Activated naive CD4-positive, alpha-beta T cell treated with anti-CD3 and anti-CD28 coated beads, Interleukin-2, amount 50 U/mL, for 24 hours (primary cell): ENCODE data around the gene FICD.
A peak's percentile ranks its signal among the peaks of the same experiment; 100 is the strongest.
"Not testable (repeated sequence)": the region's sequence is repeated elsewhere in the genome, so short reads cannot be mapped to it uniquely, and the experiment has no call there.

Source experiments
- H3K27ac Mint-ChIP-seq: one replicate; pipeline ENCODE4 v1.8.0; 2021; ENCODE audit warnings: mild to moderate bottlenecking, mixed read lengths
- H3K27me3 Mint-ChIP-seq: one replicate; pipeline ENCODE4 v1.8.0; 2021; ENCODE audit warnings: mixed read lengths
- H3K36me3 Mint-ChIP-seq: one replicate; pipeline ENCODE4 v1.8.0; 2021; ENCODE audit warnings: mixed read lengths
- H3K4me1 Mint-ChIP-seq: one replicate; pipeline ENCODE4 v1.8.0; 2021; ENCODE audit warnings: mixed read lengths
- H3K4me3 Mint-ChIP-seq: one replicate; pipeline ENCODE4 v1.8.0; 2021; ENCODE audit warnings: mild to moderate bottlenecking, mixed read lengths
- H3K9me3 Mint-ChIP-seq: one replicate; pipeline ENCODE4 v1.8.0; 2021; ENCODE audit warnings: mixed read lengths

Gene FICD

GRCh38 chr12:108547686-108548085 lies 32.6 kb downstream of the FICD start:
- peaks cover 34% of the 10 kb centered on the region for H3K4me1 Mint-ChIP-seq
- H3K27ac Mint-ChIP-seq, result no peak overlapping the region
- peaks cover 13% of the 10 kb centered on the region for H3K36me3 Mint-ChIP-seq
- no peaks in the 10 kb centered on the region for H3K9me3 Mint-ChIP-seq
- H3K4me3 Mint-ChIP-seq, result no peak overlapping the region
- no peaks in the 10 kb centered on the region for H3K27me3 Mint-ChIP-seq

- H3K27ac Mint-ChIP-seq, result peak overlapping the region; percentile 12
These were observed 34.0 kb downstream of the FICD start for GRCh38 chr12:108548954-108549521.

GRCh38 chr12:108551535-108551934 lies 36.5 kb downstream of the FICD start:
- Mint-ChIP-seq H3K9me3 (no peaks in the 10 kb centered on the region), H3K4me3 (peak overlapping the region; percentile 79), H3K4me1 (peaks cover 66% of the 10 kb centered on the region), H3K36me3 (peaks cover 9% of the 10 kb centered on the region), H3K27me3 (no peaks in the 10 kb centered on the region), H3K27ac (peak overlapping the region; percentile 77)

More at GRCh38 chr12:108548954-108549521, 34.0 kb downstream of the FICD start:
- Mint-ChIP-seq H3K4me1 (peaks cover 45% of the 10 kb centered on the region), H3K9me3 (no peaks in the 10 kb centered on the region), H3K27me3 (no peaks in the 10 kb centered on the region), H3K4me3 (no peak overlapping the region), H3K36me3 (peaks cover 12% of the 10 kb centered on the region)

- Mint-ChIP-seq H3K4me1 (peaks cover 85% of the 10 kb centered on the region), H3K27ac (no peak overlapping the region), H3K27me3 (no peaks in the 10 kb centered on the region), H3K9me3 (no peaks in the 10 kb centered on the region), H3K36me3 (peaks cover 4% of the 10 kb centered on the region), H3K4me3 (peak overlapping the region; percentile 23)
These were observed 38.7 kb downstream of the FICD start for GRCh38 chr12:108553799-108554198.

GRCh38 chr12:108555383-108555782 lies 40.3 kb downstream of the FICD start:
- H3K27ac Mint-ChIP-seq, H3K9me3 Mint-ChIP-seq, H3K27me3 Mint-ChIP-seq, H3K36me3 Mint-ChIP-seq: not testable (repeated sequence)
- H3K4me3 Mint-ChIP-seq, result peak overlapping the region; percentile 33
- H3K4me1 Mint-ChIP-seq, result peaks cover 90% of the 10 kb centered on the region

DNA sequence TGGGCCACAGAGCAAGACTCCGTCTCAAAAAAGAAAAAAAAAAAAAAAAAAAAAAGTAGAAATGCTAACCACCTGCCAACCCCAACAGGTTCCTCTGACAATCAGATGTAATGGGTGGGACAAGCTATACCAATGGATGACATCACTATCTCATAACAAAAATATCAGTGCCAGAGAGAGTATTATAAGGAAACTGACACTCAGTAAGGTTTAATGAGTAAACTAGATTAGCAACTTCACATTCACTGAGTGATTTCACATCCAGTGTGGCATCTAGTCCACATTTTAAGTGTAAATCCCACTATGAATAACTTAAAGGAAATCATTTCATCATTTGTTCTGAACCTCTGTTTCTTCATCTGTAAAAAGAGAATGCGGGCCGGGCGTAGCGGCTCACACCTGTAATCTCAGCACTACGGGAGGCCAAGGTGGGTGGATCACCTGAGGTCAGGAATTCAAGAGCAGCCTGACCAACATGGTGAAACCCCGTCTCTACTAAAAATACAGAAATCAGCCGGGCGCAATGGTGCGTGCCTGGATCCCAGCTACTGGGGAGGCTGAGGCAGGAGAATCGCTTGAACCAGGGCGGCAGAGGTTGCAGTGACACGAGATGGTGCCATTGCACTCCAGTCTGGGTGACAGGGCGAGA lies 44.1 kb downstream of the FICD start:
- Mint-ChIP-seq H3K4me1 (peaks cover 61% of the 10 kb centered on the region), H3K4me3 (peak overlapping the region; percentile 98), H3K9me3 (no peaks in the 10 kb centered on the region), H3K27me3 (no peaks in the 10 kb centered on the region), H3K27ac (peak overlapping the region; percentile 55), H3K36me3 (peaks cover 5% of the 10 kb centered on the region)

- peak overlapping the region; percentile 98 for H3K4me3 Mint-ChIP-seq
These were observed 44.7 kb downstream of the FICD start for GRCh38 chr12:108559748-108560147.

DNA sequence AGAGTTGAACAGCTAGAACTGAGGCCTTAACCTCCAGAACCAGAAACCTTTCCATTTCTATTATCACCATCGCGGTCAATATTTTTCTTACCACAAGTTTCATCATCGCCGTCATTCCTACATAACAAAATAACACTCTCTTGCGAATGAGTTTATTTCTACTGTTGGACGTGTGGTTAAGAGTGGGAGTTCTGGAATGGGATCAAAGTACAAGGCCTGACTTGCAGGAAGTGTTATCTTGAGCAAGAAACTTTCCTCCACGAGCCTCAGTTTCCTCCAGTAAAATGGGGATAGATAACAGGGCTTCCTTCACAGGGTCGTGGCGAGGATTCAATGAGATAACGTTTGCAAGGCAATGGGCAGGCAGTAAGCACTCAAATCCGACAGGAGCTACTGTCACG lies 45.2 kb downstream of the FICD start:
- Mint-ChIP-seq H3K27ac (peak overlapping the region; percentile 99), H3K4me3 (peak overlapping the region; percentile 98), H3K4me1 (peaks cover 59% of the 10 kb centered on the region), H3K36me3 (peaks cover 5% of the 10 kb centered on the region), H3K27me3 (no peaks in the 10 kb centered on the region), H3K9me3 (no peaks in the 10 kb centered on the region)

More at GRCh38 chr12:108559748-108560147, 44.7 kb downstream of the FICD start:
- Mint-ChIP-seq H3K4me1 (peaks cover 62% of the 10 kb centered on the region), H3K27ac (peak overlapping the region; percentile 99), H3K27me3 (no peaks in the 10 kb centered on the region), H3K36me3 (peaks cover 5% of the 10 kb centered on the region), H3K9me3 (no peaks in the 10 kb centered on the region)

- H3K27me3 Mint-ChIP-seq, result no peaks in the 10 kb centered on the region
- H3K27ac Mint-ChIP-seq, result peak within 1 kb of the TSS; percentile 99
- H3K36me3 Mint-ChIP-seq, result peaks cover 9% of the 10 kb centered on the region
- H3K4me1 Mint-ChIP-seq, result peaks cover 59% of the 10 kb centered on the region
- no peaks in the 10 kb centered on the region for H3K9me3 Mint-ChIP-seq
- peak within 1 kb of the TSS; percentile 98 for H3K4me3 Mint-ChIP-seq
These were observed 46.0 kb downstream of the FICD start, which contains the start of gene SART3 for GRCh38 chr12:108560752-108561719. TSS of gene SART3 (minus strand) at chr12:108561173. CDS start at chr12:108561154, 19 bp downstream.

- peaks cover 9% of the 10 kb centered on the region for H3K36me3 Mint-ChIP-seq
- peak overlapping the region; percentile 98 for H3K4me3 Mint-ChIP-seq
- peak overlapping the region; percentile 99 for H3K27ac Mint-ChIP-seq
- H3K9me3 Mint-ChIP-seq, result no peaks in the 10 kb centered on the region
- H3K4me1 Mint-ChIP-seq, result peaks cover 58% of the 10 kb centered on the region
- H3K27me3 Mint-ChIP-seq, result no peaks in the 10 kb centered on the region
These were observed 46.8 kb downstream of the FICD start for GRCh38 chr12:108561852-108562347.

DNA sequence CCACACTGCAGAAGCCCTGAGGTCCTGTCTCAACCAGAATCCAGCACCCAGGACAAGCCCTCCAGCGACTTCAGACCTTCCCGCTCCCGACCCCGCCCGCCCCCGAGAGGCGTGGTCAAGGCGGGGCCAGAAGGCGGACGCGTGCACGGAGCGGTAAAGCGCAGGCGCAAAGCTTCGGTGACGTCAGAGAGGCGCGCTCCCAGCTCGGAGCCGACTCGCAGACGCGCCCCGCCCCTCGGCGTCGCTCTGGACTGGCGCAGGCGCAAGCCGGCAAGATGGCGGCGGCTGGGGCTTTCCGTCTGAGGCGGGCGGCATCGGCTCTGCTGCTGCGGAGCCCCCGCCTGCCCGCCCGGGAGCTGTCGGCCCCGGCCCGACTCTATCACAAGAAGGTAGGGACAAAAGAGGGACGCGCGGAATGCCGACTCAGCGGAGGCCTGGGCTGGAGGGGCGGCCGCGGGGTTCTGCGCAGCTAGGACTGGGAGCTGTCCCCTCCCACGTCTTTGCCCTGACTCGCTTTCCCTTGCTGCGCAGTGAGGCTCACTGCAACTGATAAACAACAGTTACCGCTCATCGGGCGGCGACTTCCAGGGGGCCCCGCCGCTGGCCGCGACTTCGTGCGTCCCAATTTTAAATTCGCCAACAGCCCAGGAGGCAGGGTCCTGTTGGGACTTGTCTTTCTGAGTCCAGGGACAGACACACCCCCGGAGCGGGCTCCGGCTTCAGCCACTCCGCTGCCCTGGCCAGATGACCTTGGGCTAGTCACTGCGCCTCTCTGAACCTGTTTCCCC lies 47.5 kb downstream of the FICD start, which contains the start of gene ISCU:
Gene ISCU, plus strand, starts transcription at position 249 of the 788 bp plus-strand sequence. Its CDS starts 27 bp downstream, at position 276.
- peak within 1 kb of the TSS; percentile 98 for H3K4me3 Mint-ChIP-seq
- H3K4me1 Mint-ChIP-seq, result peaks cover 58% of the 10 kb centered on the region
- no peaks in the 10 kb centered on the region for H3K27me3 Mint-ChIP-seq
- H3K27ac Mint-ChIP-seq, result peak within 1 kb of the TSS; percentile 99
- no peaks in the 10 kb centered on the region for H3K9me3 Mint-ChIP-seq
- H3K36me3 Mint-ChIP-seq, result peaks cover 14% of the 10 kb centered on the region

DNA sequence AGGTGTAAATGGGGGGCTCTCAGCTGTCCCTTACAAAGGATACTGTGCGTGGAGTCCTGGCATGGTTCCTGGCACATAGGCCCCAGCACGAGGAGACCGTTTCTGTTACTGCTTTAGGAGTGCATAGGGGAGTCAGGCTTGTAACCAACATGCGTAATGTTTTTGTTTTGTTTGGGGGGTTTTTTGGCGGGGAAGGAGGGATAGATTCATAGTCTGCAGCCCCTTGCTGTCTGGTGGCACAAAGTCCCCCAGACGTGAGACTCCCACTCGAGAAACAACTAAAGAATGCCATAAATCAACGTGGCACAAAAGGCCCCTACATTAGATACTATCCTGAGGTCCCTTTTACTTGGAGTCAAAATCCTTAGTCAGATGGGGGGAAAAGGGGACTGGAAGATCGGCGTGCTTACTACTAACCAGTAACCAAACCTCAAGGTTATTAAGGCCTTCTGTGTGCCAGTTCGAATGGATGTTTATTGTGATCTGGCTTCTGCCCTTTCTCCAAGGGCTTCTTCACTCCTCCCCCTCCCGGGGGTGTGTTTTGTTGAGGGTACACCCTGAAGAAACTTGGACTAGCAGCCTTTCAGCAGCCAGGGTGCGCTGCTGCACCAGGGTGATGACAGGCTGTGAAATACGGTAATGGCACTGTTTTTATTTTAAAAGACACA lies 48.2 kb downstream of the FICD start:
- Mint-ChIP-seq H3K27ac (peak overlapping the region; percentile 95), H3K4me1 (peaks cover 59% of the 10 kb centered on the region), H3K36me3 (peaks cover 17% of the 10 kb centered on the region), H3K4me3 (peak overlapping the region; percentile 98), H3K27me3 (no peaks in the 10 kb centered on the region), H3K9me3 (no peaks in the 10 kb centered on the region)

- Mint-ChIP-seq H3K4me3 (peak overlapping the region; percentile 98), H3K9me3 (no peaks in the 10 kb centered on the region), H3K27ac (peak overlapping the region; percentile 95), H3K27me3 (no peaks in the 10 kb centered on the region), H3K4me1 (peaks cover 61% of the 10 kb centered on the region), H3K36me3 (peaks cover 20% of the 10 kb centered on the region)
These were observed 48.7 kb downstream of the FICD start for GRCh38 chr12:108563804-108564151.

- peaks cover 63% of the 10 kb centered on the region for H3K4me1 Mint-ChIP-seq
- H3K27me3 Mint-ChIP-seq, result no peaks in the 10 kb centered on the region
- no peaks in the 10 kb centered on the region for H3K9me3 Mint-ChIP-seq
- peaks cover 23% of the 10 kb centered on the region for H3K36me3 Mint-ChIP-seq
- H3K27ac Mint-ChIP-seq, result no peak overlapping the region
- no peak overlapping the region for H3K4me3 Mint-ChIP-seq
These were observed 49.6 kb downstream of the FICD start for GRCh38 chr12:108564724-108565123.
